ENCODE measurements around the gene PSG11.
"Not testable (repeated sequence)": the region's sequence is repeated elsewhere in the genome, so short reads cannot be mapped to it uniquely, and the experiment has no call there.

The PSG11 gene

DNA sequence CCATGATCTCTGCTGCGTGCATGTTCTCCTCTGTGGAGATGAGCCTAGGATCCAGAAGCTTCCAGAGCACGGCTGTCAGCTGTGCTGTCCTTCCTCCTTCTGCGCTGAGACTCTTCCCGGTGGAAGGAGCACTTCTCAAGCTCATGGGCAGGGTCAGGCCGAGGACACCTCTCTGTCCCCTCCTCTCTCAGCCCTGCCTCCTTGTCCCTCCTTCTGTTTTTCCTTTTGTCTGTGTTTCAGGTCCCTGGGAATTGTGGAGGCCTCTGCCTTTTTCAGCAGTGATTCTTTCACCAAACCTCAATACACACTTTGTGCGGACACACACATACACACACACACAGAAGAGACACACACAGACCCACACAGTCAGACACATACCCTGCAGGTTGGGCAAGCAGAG, at the start of gene PSG11:
PSG11 (minus strand) TSS at position 101 of the 400 bp plus-strand sequence; CDS start at position 4, 97 bp downstream.
- H3K36me3 Mint-ChIP-seq (ENCODE audit: low read depth); H3K4me1 Mint-ChIP-seq (ENCODE audit: low read depth); H3K27ac Mint-ChIP-seq; H3K9me3 Mint-ChIP-seq; intact Hi-C loops (cut with micrococcal nuclease); H3K27me3 Mint-ChIP-seq; H3K4me3 Mint-ChIP-seq: not testable (repeated sequence)

DNA sequence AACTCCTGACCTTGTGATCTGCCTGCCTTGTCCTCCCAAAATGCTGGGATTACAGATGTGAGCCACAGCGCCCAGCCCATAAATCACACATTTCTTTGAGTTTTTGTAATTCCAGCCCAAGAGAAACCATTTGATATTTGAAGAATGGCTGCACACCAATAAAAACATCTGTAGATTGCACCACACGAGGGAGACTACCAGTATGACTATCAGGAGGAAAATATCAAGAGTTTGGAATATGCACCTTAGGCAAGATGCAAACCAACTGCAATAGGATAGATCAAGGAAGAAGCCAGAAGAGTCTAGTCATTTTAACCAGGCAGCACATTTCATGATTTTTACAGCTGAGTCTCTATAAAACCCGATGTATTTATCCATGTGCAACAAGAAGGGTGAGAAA, 36.1 kb upstream of the PSG11 start:
- H3K4me3 Mint-ChIP-seq; H3K4me1 Mint-ChIP-seq (ENCODE audit: low read depth); H3K27ac Mint-ChIP-seq; H3K27me3 Mint-ChIP-seq; intact Hi-C loops (cut with micrococcal nuclease); H3K36me3 Mint-ChIP-seq (ENCODE audit: low read depth): not testable (repeated sequence)
- H3K9me3 Mint-ChIP-seq, result peaks cover 15% of the 10 kb centered on the region

DNA sequence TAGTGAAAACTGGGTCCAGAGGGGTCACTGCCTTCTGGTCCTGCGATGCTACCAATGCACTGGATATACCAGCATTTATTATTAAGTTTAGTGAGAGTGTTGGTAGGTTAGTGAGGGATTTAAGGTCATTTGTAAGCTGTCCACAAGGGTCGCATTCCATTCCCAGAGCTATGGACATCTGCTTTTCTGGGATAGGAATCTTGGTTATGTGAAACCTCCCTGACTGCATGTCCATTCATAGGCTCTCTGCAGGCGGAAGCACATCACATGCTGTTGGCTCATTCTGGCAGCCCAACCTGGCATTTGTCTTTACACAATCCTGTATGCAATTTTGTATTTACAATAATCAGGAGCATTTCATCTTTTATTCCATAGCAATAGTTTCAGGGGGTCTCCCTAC, 35.1 kb upstream of the PSG11 start:
- H3K27ac Mint-ChIP-seq; H3K4me1 Mint-ChIP-seq (ENCODE audit: low read depth); H3K36me3 Mint-ChIP-seq (ENCODE audit: low read depth); H3K27me3 Mint-ChIP-seq; H3K4me3 Mint-ChIP-seq; intact Hi-C loops (cut with micrococcal nuclease): not testable (repeated sequence)
- H3K9me3 Mint-ChIP-seq, result peaks cover 15% of the 10 kb centered on the region

DNA sequence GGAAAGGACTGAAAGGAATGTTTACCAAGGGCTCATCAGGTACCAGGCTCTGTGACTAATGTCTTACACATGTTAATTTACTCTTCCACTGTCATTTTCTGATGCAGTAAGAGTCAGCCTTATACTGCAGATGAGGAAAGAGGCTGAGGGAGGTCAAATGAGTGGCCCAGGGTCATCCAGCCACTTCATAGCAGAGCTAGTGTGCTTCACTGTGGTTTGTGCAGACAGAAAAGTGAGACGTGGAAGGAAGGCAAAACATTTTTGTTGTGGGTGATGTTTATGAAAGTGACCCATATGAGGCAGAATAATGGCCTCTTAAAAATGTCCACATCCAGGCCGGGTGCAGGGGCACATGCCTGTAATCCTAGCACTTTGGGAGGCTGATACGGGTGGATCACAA, 34.0 kb upstream of the PSG11 start:
- H3K4me3 Mint-ChIP-seq; H3K36me3 Mint-ChIP-seq (ENCODE audit: low read depth); H3K27ac Mint-ChIP-seq; intact Hi-C loops (cut with micrococcal nuclease); H3K27me3 Mint-ChIP-seq; H3K4me1 Mint-ChIP-seq (ENCODE audit: low read depth): not testable (repeated sequence)
- H3K9me3 Mint-ChIP-seq, result peaks cover 26% of the 10 kb centered on the region

DNA sequence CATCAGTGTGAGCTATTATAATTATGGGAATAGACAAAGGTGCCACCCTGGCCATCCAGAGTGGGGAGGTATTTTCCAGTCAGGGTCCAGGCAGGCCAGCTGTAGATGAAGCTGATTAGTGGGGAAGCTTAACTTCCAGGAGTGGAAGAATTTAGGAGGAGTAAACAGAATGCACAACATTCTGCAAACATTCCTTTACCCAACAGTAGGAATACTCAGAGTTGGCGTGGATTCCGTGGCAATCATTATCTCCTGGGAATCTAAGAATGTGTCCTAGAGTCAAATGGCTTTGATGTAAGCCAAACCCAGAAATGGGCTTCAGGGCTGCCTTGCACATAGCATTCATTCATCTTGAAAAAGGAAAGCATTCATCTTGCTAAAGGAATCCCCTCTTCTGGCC, 33.2 kb upstream of the PSG11 start:
- intact Hi-C loops (cut with micrococcal nuclease); H3K27ac Mint-ChIP-seq; H3K4me3 Mint-ChIP-seq; H3K36me3 Mint-ChIP-seq (ENCODE audit: low read depth); H3K4me1 Mint-ChIP-seq (ENCODE audit: low read depth); H3K27me3 Mint-ChIP-seq: not testable (repeated sequence)
- peaks cover 34% of the 10 kb centered on the region for H3K9me3 Mint-ChIP-seq

GRCh38 chr19:43058440-43058839, 32.2 kb upstream of the PSG11 start:
- H3K27ac Mint-ChIP-seq; intact Hi-C loops (cut with micrococcal nuclease); H3K36me3 Mint-ChIP-seq (ENCODE audit: low read depth); H3K4me3 Mint-ChIP-seq; H3K27me3 Mint-ChIP-seq; H3K4me1 Mint-ChIP-seq (ENCODE audit: low read depth): not testable (repeated sequence)
- H3K9me3 Mint-ChIP-seq, result peaks cover 43% of the 10 kb centered on the region

GRCh38 chr19:43047966-43048365, 21.7 kb upstream of the PSG11 start:
- intact Hi-C loops (cut with micrococcal nuclease); H3K36me3 Mint-ChIP-seq (ENCODE audit: low read depth); H3K4me1 Mint-ChIP-seq (ENCODE audit: low read depth); H3K9me3 Mint-ChIP-seq; H3K27ac Mint-ChIP-seq; H3K4me3 Mint-ChIP-seq; H3K27me3 Mint-ChIP-seq: not testable (repeated sequence)

DNA sequence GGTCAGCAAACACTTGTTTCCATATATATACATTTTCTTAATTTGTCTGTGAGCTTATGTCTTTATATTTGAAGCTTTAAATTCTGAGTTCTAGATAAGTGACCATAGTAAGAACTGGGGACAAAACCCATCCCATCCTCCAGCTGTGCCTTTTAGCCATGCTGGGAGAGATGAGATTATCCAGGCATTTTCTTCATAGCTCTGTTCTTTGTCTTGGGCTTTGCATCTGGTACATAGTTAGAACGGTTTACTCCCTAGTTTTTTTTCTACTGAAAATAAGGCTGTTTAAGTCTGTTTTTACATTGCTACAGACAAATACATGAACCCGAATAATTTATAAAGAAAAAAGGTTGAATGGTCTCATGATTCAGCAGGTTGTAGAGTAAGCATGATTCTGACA, 20.3 kb upstream of the PSG11 start:
- intact Hi-C loops (cut with micrococcal nuclease); H3K4me1 Mint-ChIP-seq (ENCODE audit: low read depth); H3K9me3 Mint-ChIP-seq; H3K36me3 Mint-ChIP-seq (ENCODE audit: low read depth); H3K27me3 Mint-ChIP-seq; H3K27ac Mint-ChIP-seq; H3K4me3 Mint-ChIP-seq: not testable (repeated sequence)

DNA sequence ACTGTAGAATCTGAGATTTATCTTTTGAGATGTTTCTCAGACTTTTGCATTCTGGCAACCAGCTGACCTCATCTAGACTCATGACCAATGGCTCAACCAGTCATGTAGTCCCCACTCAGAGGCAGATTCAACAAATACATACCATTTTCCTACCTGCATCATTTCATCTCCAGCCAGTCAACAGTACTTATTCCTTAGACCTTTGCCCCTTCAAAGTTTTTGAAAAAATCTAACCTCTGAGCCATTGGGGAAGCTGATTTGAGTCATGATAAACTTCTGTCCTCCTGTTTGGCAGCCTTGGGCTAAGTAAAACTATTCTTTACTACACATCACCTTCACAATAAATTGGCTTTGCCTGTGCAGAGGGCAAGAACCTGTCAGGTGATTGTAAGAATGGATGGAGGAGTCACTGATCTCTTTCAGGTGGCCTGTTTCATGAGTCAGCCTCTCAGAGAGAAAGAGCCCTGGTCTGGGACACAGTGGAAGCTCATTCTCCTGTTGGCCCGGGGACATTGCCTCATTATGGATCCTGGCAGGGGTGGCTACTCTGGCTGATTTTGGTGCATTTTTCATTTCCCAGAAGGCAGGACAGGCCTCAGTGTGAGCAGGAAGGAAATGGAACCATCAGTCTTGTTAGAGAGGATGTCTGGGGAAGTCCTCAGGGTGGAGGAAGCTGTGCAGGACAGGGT, 17.4 kb upstream of the PSG11 start:
- H3K27ac Mint-ChIP-seq; H3K4me3 Mint-ChIP-seq; H3K36me3 Mint-ChIP-seq (ENCODE audit: low read depth); H3K27me3 Mint-ChIP-seq; H3K9me3 Mint-ChIP-seq; H3K4me1 Mint-ChIP-seq (ENCODE audit: low read depth); intact Hi-C loops (cut with micrococcal nuclease): not testable (repeated sequence)

DNA sequence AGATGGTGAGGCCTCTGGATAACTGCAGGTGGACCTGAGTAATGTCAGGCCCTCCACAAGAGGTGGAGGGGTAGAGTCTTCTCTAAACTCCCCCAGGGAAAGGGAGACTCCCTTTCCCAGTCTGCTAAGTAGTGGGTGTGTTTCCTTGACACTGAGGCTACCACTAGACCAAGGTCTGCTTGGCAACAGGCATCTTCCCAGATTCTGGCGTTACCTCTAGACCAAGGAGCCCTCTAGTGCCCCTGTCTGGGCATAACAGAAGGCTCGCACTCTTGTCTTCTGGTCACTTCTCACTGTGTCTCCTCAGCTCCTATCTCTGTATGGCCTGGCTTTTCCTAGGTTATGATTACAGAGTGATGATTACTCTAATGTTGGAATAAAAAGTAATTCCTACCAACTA, 5.4 kb upstream of the PSG11 start:
- H3K36me3 Mint-ChIP-seq (ENCODE audit: low read depth); intact Hi-C loops (cut with micrococcal nuclease): not testable (repeated sequence)

GRCh38 chr19:43028866-43029265, 2.6 kb upstream of the PSG11 start:
- no peak overlapping the region for H3K4me3 Mint-ChIP-seq

More for the DNA sequence above, 5.4 kb upstream of the PSG11 start:
- not testable (repeated sequence) for H3K9me3 Mint-ChIP-seq; H3K27me3 Mint-ChIP-seq; H3K27ac Mint-ChIP-seq; H3K4me1 Mint-ChIP-seq (ENCODE audit: low read depth); H3K4me3 Mint-ChIP-seq

DNA sequence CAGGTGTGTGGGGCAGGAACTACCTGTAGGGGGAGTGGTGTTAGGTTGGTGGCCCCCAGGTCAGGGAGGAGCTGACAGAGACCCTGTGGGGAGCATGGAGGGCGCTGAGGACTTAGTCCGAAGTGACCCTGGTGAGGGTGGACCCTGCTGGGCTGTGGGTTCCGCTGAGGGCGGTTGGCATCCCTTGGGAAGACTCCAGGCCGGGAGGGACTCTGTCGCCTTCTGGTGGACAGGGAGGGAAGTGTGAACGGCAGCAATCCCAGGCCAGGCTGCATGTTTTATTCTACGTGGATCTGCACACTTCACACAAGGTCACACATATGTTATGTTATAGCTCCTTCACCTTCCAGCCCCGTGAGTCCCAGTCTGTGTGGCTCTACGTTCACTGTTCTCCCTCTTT, 1.7 kb upstream of the PSG11 start:
- H3K27me3 Mint-ChIP-seq; H3K9me3 Mint-ChIP-seq; H3K27ac Mint-ChIP-seq; H3K36me3 Mint-ChIP-seq (ENCODE audit: low read depth); H3K4me1 Mint-ChIP-seq (ENCODE audit: low read depth); H3K4me3 Mint-ChIP-seq; intact Hi-C loops (cut with micrococcal nuclease): not testable (repeated sequence)

More at GRCh38 chr19:43028866-43029265, 2.6 kb upstream of the PSG11 start:
- H3K27ac Mint-ChIP-seq, result no peak overlapping the region
- peaks cover 1% of the 10 kb centered on the region for H3K27me3 Mint-ChIP-seq
- intact Hi-C loops (cut with micrococcal nuclease), result no loop called here
- no peaks in the 10 kb centered on the region for H3K36me3 Mint-ChIP-seq (ENCODE audit: low read depth)
- no peaks in the 10 kb centered on the region for H3K4me1 Mint-ChIP-seq (ENCODE audit: low read depth)
- H3K9me3 Mint-ChIP-seq, result no peaks in the 10 kb centered on the region

- H3K4me1 Mint-ChIP-seq (ENCODE audit: low read depth); intact Hi-C loops (cut with micrococcal nuclease); H3K9me3 Mint-ChIP-seq; H3K27me3 Mint-ChIP-seq; H3K4me3 Mint-ChIP-seq; H3K27ac Mint-ChIP-seq; H3K36me3 Mint-ChIP-seq (ENCODE audit: low read depth): not testable (repeated sequence)
Observed at GRCh38 chr19:43027061-43027460, 792 bp upstream of the PSG11 start.

- intact Hi-C loops (cut with micrococcal nuclease); H3K36me3 Mint-ChIP-seq (ENCODE audit: low read depth); H3K4me1 Mint-ChIP-seq (ENCODE audit: low read depth); H3K4me3 Mint-ChIP-seq; H3K9me3 Mint-ChIP-seq; H3K27ac Mint-ChIP-seq; H3K27me3 Mint-ChIP-seq: not testable (repeated sequence)
Observed at GRCh38 chr19:43022098-43022497, 4.2 kb downstream of the PSG11 start.

GRCh38 chr19:43021629-43022028, 4.6 kb downstream of the PSG11 start:
- H3K27ac Mint-ChIP-seq; H3K4me1 Mint-ChIP-seq (ENCODE audit: low read depth); H3K4me3 Mint-ChIP-seq; H3K36me3 Mint-ChIP-seq (ENCODE audit: low read depth); H3K9me3 Mint-ChIP-seq; intact Hi-C loops (cut with micrococcal nuclease); H3K27me3 Mint-ChIP-seq: not testable (repeated sequence)
